Coronary artery (tissue), 2 donors: ENCODE measurements around the gene FRMD3.

Source experiments
- DNase-seq: peaks from one replicate; pipeline ENCODE4 v3.0.0-alpha.2; 2017; ENCODE audit warnings: low spot score
- H3K27ac ChIP-seq, 2 donors: fragments of 200-600 bp; sonication (generic); one replicate each; pipeline ENCODE4 v1.5.1; 2016 to 2019
- H3K4me3 ChIP-seq: fragments of 200-600 bp; sonication (generic); 2 replicates; pipeline ENCODE4 v1.5.1; 2016; ENCODE audit warnings: mild to moderate bottlenecking, moderate library complexity
- CTCF ChIP-seq: fragments of 200-600 bp; sonication (generic); IDR thresholded peaks from one replicate; pipeline ENCODE4 v1.5.1; 2019; ENCODE audit warnings: antibody characterized with exemption

The FRMD3 gene

GRCh38 chr9:83209188-83209731, 328.9 kb downstream of the FRMD3 start:
- no peak for TF ChIP-seq CTCF
- Histone ChIP-seq H3K27ac (no peak overlapping the region), H3K4me3 (no peak overlapping the region)
- DNase-seq = no peak

DNA sequence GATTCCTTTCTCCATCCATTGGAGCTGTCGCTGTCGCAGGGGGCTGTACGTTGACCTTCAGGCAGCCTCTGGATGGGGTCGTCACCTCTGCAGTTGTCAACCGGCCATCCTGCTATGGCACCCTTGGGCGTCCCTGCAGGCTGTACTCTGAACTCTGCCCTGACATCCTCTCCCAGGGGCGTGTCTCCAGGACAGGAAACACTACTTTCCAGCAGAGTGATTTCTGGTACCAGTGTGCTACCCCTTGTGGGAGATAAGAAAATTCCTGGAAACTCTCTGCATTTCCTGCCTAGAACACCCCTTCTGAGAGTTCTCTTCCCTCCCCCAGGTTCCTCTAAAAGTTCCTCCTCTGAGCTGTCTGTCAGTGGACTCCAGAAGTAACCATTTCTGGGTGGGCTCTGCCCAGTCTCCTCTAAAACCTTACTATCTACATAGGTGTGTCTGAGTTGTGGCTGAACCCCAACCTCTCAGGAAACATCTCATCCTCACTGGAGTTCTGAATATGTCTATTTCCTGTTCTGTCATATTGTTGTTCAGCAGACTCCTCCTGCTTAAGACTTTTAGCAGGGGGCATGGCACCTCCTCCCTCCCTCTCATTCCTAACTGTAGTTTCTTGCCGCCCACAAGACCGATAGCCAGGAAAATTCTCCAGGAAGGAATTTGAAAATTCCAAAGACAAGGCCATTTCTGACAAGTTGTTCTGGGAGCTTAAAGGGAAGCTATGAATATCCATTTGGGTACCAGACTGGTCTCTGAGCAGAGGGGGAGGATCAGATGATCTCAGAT, 329.9 kb downstream of the FRMD3 start:
- no peak for TF ChIP-seq CTCF
- H3K27ac ChIP-seq = no peak overlapping the region
- H3K4me3 ChIP-seq = no peak overlapping the region
- no peak for DNase-seq

DNA sequence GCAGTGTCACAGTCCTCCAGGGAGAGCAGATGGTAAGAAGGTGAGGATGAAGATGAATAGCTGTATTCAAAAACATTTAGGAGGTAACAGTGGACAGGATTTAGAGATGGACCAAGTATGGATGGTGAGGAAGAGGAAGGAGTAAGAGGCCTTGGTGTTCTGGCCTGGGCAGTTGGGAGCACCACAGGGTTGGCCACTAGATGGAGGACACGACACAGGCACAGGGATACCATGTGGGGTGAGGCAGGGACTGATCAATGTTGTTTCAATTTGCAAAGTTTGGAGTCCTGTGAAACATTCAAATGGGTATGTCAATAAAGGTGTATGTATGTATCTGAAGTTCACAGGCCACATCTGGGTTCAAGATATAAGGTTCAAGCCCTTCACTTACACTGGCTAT, 334.2 kb downstream of the FRMD3 start:
- no peak overlapping the region for H3K27ac ChIP-seq
- TF ChIP-seq CTCF = no peak
- DNase-seq = no peak
- H3K4me3 ChIP-seq = no peak overlapping the region

GRCh38 chr9:83200531-83200930, 337.7 kb downstream of the FRMD3 start:
- TF ChIP-seq CTCF = no peak
- DNase-seq = no peak
- Histone ChIP-seq H3K27ac (no peak overlapping the region), H3K4me3 (no peak overlapping the region)

GRCh38 chr9:83199832-83200231, 338.4 kb downstream of the FRMD3 start:
- DNase-seq = no peak
- no peak overlapping the region for H3K4me3 ChIP-seq
- H3K27ac ChIP-seq = no peak overlapping the region
- TF ChIP-seq CTCF = no peak

- H3K27ac ChIP-seq = no peak overlapping the region
- TF ChIP-seq CTCF = peak; percentile 41
- H3K4me3 ChIP-seq = no peak overlapping the region
- no peak for DNase-seq
Observed at GRCh38 chr9:83199240-83199639, 339.0 kb downstream of the FRMD3 start.

DNA sequence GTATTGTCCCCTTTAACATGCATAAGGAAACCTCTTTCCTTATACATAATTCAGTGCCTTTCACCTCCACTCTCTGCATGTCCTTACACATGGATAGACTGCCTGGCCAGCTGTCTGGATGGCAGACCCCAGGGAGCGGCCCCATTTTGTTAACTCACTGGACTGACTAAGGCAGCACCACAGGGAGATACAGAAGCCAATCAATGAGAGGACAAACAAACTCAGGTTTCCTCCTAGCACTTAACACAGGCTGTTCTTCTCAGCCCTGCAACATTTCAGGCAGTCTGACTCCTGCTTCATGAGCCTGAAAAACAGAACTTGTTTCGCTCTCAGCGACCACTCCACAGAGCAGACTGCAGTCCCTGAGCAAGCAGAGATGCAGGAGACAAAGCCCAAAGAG, 339.8 kb downstream of the FRMD3 start:
- Histone ChIP-seq H3K27ac (no peak overlapping the region), H3K4me3 (no peak overlapping the region)
- no peak for DNase-seq
- TF ChIP-seq CTCF = no peak
